SK-N-SH treated with all-trans-retinoic acid at 6 μM for 48 hours (cell line): ENCODE measurements around the gene RNF207.

Source experiments
- ATAC-seq: fragments of 200-7000 bp; cut with Tn5 transposase; 3 replicates; pipeline ENCODE4 v1.9.1; 2020; ENCODE audit warnings: mild to moderate bottlenecking, moderate library complexity
- ARNTL ChIP-seq: fragments of 450-650 bp; formaldehyde crosslinking; IDR thresholded peaks from 2 replicates; pipeline ENCODE4 v1.5.0; 2020; ENCODE audit warnings: low read depth, mild to moderate bottlenecking, moderate library complexity, borderline replicate concordance
- BACH2 ChIP-seq: fragments of 250-450 bp; sonication (Bioruptor Pico); IDR thresholded peaks from 2 replicates; pipeline ENCODE4 v1.9.0; 2021; ENCODE audit warnings: mild to moderate bottlenecking, borderline replicate concordance
- CREB5 ChIP-seq: fragments of 250-450 bp; sonication (Bioruptor Pico); IDR thresholded peaks from 2 replicates; pipeline ENCODE4 v1.5.1; 2020; ENCODE audit warnings: low read depth, mild to moderate bottlenecking, moderate library complexity
- ESRRG ChIP-seq: fragments of 250-450 bp; sonication (Bioruptor Pico); IDR thresholded peaks from 2 replicates; pipeline ENCODE4 v1.6.1; 2021; ENCODE audit warnings: mild to moderate bottlenecking
- GLIS3 ChIP-seq: fragments of 250-450 bp; sonication (Bioruptor Pico); IDR thresholded peaks from 2 replicates; pipeline ENCODE4 v1.5.0; 2020; ENCODE audit warnings: mild to moderate bottlenecking, moderate library complexity
- ISL1 ChIP-seq: fragments of 250-450 bp; sonication (Bioruptor Pico); IDR thresholded peaks from 2 replicates; pipeline ENCODE4 v2.1.2; 2022; ENCODE audit warnings: mild to moderate bottlenecking, moderate library complexity
- OSR1 ChIP-seq: fragments of 250-450 bp; sonication (Bioruptor Pico); IDR thresholded peaks from 2 replicates; pipeline ENCODE4 v1.8.0; 2022; ENCODE audit warnings: moderate library complexity, mild to moderate bottlenecking, inconsistent platforms
- POU6F1 ChIP-seq: fragments of 250-450 bp; sonication (Bioruptor Pico); IDR thresholded peaks from 2 replicates; pipeline ENCODE4 v1.8.0; 2021; ENCODE audit warnings: low read depth, mild to moderate bottlenecking, moderate library complexity, borderline replicate concordance
- RARB ChIP-seq: fragments of 250-450 bp; sonication (Bioruptor Pico); IDR thresholded peaks from 2 replicates; pipeline ENCODE4 v1.8.0; 2021; ENCODE audit warnings: mild to moderate bottlenecking, moderate library complexity
- SNAI2 ChIP-seq: fragments of 250-450 bp; sonication (Bioruptor Pico); IDR thresholded peaks from 2 replicates; pipeline ENCODE4 v1.5.0; 2020; ENCODE audit warnings: mild to moderate bottlenecking, moderate library complexity
- TCF4 ChIP-seq: fragments of 250-450 bp; sonication (Bioruptor Pico); IDR thresholded peaks from 2 replicates; pipeline ENCODE4 v1.8.0; 2021; ENCODE audit warnings: mild to moderate bottlenecking, moderate library complexity, borderline replicate concordance
- TOX ChIP-seq: fragments of 250-450 bp; sonication (Bioruptor Pico); IDR thresholded peaks from 2 replicates; pipeline ENCODE4 v1.8.0; 2021; ENCODE audit warnings: mild to moderate bottlenecking, moderate library complexity, borderline replicate concordance
- TSHZ2 ChIP-seq: fragments of 250-450 bp; sonication (Bioruptor Pico); IDR thresholded peaks from 2 replicates; pipeline ENCODE4 v1.5.0; 2020; ENCODE audit warnings: mild to moderate bottlenecking, moderate library complexity
- ZC3H10 ChIP-seq: fragments of 250-450 bp; sonication (Bioruptor Pico); IDR thresholded peaks from 2 replicates; pipeline ENCODE4 v1.5.1; 2021; ENCODE audit warnings: mild to moderate bottlenecking, moderate library complexity
- ZFP3 ChIP-seq: fragments of 250-450 bp; sonication (Bioruptor Pico); IDR thresholded peaks from 2 replicates; pipeline ENCODE4 v1.5.0; 2020; ENCODE audit warnings: mild to moderate bottlenecking, moderate library complexity
- ZFP30 ChIP-seq: fragments of 450-650 bp; formaldehyde crosslinking; IDR thresholded peaks from 2 replicates; pipeline ENCODE4 v1.5.0; 2022; ENCODE audit warnings: mild to moderate bottlenecking, moderate library complexity
- ZNF70 ChIP-seq: fragments of 450-650 bp; formaldehyde crosslinking; IDR thresholded peaks from 2 replicates; pipeline ENCODE4 v1.5.0; 2020; ENCODE audit warnings: mild to moderate bottlenecking, moderate library complexity
- ZNF8 ChIP-seq: fragments of 450-650 bp; formaldehyde crosslinking; IDR thresholded peaks from 2 replicates; pipeline ENCODE4 v1.5.0; 2020; ENCODE audit warnings: mild to moderate bottlenecking, moderate library complexity
- TF ChIP-seq, protein P1 (sequence below): fragments of 250-450 bp; sonication (Bioruptor Pico); IDR thresholded peaks from 2 replicates; pipeline ENCODE4 v1.5.1; 2021; ENCODE audit warnings: mild to moderate bottlenecking, moderate library complexity
- TF ChIP-seq, protein P2 (sequence below): fragments of 250-450 bp; sonication (Bioruptor Pico); IDR thresholded peaks from 2 replicates; pipeline ENCODE4 v1.8.0; 2020; ENCODE audit warnings: mild to moderate bottlenecking, moderate library complexity, borderline replicate concordance

RNF207 gene

DNA sequence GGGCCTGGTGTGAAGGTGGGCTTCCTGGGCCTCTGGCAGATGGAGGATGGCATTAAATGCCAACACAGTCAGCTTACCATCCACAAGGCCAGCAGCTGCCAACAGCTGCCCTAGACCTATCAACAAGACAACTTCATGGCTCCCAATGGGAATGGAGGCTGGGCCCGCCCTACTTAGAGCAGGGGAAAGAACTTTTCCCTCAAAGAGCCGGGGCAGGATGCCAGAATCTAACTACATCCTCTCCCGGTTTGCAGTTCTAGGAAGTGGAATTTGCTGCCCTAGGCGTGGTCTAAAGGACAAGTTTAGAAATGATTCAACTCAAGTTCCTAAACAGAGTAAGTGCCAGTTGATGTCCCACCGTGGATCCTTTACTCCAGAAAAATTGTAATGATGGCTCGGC, 16.7 kb downstream of the RNF207 start:
- no peak for ATAC-seq
- TF ChIP-seq ESRRG (CRISPR knock-in tag) (no peak), BACH2 (no peak), RARB (CRISPR knock-in tag) (no peak), ZC3H10 (CRISPR knock-in tag) (no peak)

DNA sequence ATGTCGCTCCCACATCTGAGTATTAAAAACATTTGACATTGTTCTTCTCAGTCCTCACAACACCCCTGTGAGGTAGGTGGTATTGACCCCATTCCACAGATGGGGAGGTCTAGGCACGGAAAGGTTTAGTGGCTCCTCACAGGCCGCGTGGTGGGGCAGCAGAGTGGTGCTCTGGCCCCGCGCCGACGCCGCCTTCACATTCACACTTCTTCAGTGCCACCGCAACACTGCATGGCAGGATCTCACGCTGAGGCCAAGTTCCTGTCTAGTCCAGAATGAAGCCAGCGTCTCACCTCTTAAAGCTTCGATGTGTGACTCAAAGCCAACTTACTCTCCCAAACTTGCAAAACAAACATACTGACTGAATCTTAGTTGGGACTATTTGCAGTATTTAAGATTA, 17.7 kb downstream of the RNF207 start:
- ATAC-seq, result no peak
- TF ChIP-seq ZNF70 (no peak), BACH2 (no peak), ZNF8 (CRISPR knock-in tag) (no peak), OSR1 (CRISPR knock-in tag) (no peak), ZFP3 (no peak), TSHZ2 (no peak), POU6F1 (CRISPR knock-in tag) (no peak), SNAI2 (CRISPR knock-in tag) (no peak), TCF4 (no peak), ARNTL (CRISPR knock-in tag) (no peak), ISL1 (CRISPR knock-in tag) (no peak), ESRRG (CRISPR knock-in tag) (no peak), ZFP30 (CRISPR knock-in tag) (no peak)
- TF ChIP-seq, protein P1, sequence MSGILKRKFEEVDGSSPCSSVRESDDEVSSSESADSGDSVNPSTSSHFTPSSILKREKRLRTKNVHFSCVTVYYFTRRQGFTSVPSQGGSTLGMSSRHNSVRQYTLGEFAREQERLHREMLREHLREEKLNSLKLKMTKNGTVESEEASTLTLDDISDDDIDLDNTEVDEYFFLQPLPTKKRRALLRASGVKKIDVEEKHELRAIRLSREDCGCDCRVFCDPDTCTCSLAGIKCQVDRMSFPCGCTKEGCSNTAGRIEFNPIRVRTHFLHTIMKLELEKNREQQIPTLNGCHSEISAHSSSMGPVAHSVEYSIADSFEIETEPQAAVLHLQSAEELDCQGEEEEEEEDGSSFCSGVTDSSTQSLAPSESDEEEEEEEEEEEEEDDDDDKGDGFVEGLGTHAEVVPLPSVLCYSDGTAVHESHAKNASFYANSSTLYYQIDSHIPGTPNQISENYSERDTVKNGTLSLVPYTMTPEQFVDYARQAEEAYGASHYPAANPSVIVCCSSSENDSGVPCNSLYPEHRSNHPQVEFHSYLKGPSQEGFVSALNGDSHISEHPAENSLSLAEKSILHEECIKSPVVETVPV (CRISPR knock-in tag), result no peak
- TF ChIP-seq, protein P2, sequence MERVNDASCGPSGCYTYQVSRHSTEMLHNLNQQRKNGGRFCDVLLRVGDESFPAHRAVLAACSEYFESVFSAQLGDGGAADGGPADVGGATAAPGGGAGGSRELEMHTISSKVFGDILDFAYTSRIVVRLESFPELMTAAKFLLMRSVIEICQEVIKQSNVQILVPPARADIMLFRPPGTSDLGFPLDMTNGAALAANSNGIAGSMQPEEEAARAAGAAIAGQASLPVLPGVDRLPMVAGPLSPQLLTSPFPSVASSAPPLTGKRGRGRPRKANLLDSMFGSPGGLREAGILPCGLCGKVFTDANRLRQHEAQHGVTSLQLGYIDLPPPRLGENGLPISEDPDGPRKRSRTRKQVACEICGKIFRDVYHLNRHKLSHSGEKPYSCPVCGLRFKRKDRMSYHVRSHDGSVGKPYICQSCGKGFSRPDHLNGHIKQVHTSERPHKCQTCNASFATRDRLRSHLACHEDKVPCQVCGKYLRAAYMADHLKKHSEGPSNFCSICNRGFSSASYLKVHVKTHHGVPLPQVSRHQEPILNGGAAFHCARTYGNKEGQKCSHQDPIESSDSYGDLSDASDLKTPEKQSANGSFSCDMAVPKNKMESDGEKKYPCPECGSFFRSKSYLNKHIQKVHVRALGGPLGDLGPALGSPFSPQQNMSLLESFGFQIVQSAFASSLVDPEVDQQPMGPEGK (CRISPR knock-in tag), result no peak

GRCh38 chr1:6224718-6225117, 18.8 kb downstream of the RNF207 start:
- no peak for ATAC-seq

More at GRCh38 chr1:6224718-6225117, 18.8 kb downstream of the RNF207 start:
- TF ChIP-seq BACH2 (no peak), ZNF8 (CRISPR knock-in tag) (no peak), GLIS3 (CRISPR knock-in tag) (no peak), RARB (CRISPR knock-in tag) (no peak), CREB5 (no peak), ZFP30 (CRISPR knock-in tag) (no peak), ESRRG (CRISPR knock-in tag) (no peak), TSHZ2 (no peak), OSR1 (CRISPR knock-in tag) (no peak), SNAI2 (CRISPR knock-in tag) (no peak), TOX (CRISPR knock-in tag) (no peak)
- TF ChIP-seq, protein P1 (CRISPR knock-in tag), result no peak
